T-cell (primary cell): ENCODE data around the gene MED16. TPM values are rescaled to one million over a fixed set of nuclear protein-coding genes. Genes with fewer than 3 reads are reported as not detected.

Experiments
- ATAC-seq, 4 experiments: fragments of 200-7000 bp in 3 of 4; fragments of 150-1000 bp in 1 of 4; cut with Tn5 transposase; replicated peaks in 1 of 4; 1 replicate in 3 of 4; 2 replicates in 1 of 4; pipeline ENCODE4 v1.10.0; 2021; ENCODE audit warnings: moderate library complexity in 3 of 4, mild to moderate bottlenecking in 2 of 4, moderate number of reproducible peaks in 1 of 4
- CTCF ChIA-PET, 2 donors: fragments of 300-600 bp; sonication (Branson Sonifier 250); formaldehyde crosslinking; loops; one replicate each; lab custom pipeline; 2022; ENCODE audit warnings: antibody characterized with exemption in 2 of 2; lab: Charles Lee
- POLR2A ChIA-PET, 2 donors: fragments of 300-600 bp; sonication (Branson Sonifier 250); formaldehyde crosslinking; loops; one replicate each; lab custom pipeline; 2022; ENCODE audit warnings: antibody characterized with exemption in 2 of 2; lab: Charles Lee
- DNase-seq, 35 experiments: peaks; one replicate each; pipeline versions ENCODE4 v3.0.0 to v3.0.0-alpha.2; 2013 to 2023
- H3K27ac ChIP-seq: one replicate; pipeline ENCODE4 v1.5.1; 2013; ENCODE audit warnings: low read length
- H3K27me3 ChIP-seq, 2 experiments: replicated peaks in 1 of 2; 1 replicate in 1 of 2; 2 replicates in 1 of 2; pipeline versions ENCODE4 v1.6.1 to v1.7.0; 2013; ENCODE audit warnings: low read length in 1 of 2, mixed read lengths in 1 of 2; ENCODE audit not compliant: control insufficient read depth in 2 of 2, insufficient read depth in 2 of 2; ENCODE audit errors: extremely low read depth in 1 of 2
- H3K36me3 ChIP-seq, 2 donors: 1 replicate in 1 of 2; 2 replicates in 1 of 2; pipeline versions ENCODE4 v1.6.1 to v1.7.0; 2013; ENCODE audit warnings: low read length in 1 of 2; ENCODE audit not compliant: control insufficient read depth in 2 of 2, insufficient read depth in 1 of 2; ENCODE audit errors: extremely low read depth in 1 of 2
- H3K4me1 ChIP-seq, 2 experiments: 1 replicate in 1 of 2; 2 replicates in 1 of 2; pipeline versions ENCODE4 v1.6.1 to v1.7.0; 2013; ENCODE audit warnings: low read length in 2 of 2, mixed read lengths in 1 of 2; ENCODE audit not compliant: insufficient read depth in 2 of 2, control insufficient read depth in 1 of 2; ENCODE audit errors: extremely low read depth in 1 of 2
- H3K4me3 ChIP-seq, 2 donors: 1 replicate in 1 of 2; 2 replicates in 1 of 2; pipeline versions ENCODE4 v1.5.1 to v1.7.0; 2013; ENCODE audit warnings: mild to moderate bottlenecking in 2 of 2, low read length in 1 of 2, moderate library complexity in 1 of 2; ENCODE audit not compliant: control insufficient read depth in 1 of 2; ENCODE audit errors: extremely low read depth in 1 of 2
- H3K9me3 ChIP-seq: 2 replicates; pipeline ENCODE4 v1.7.0; 2013
- H3K27ac Mint-ChIP-seq, 2 donors: one replicate each; pipeline ENCODE4 v1.8.0; 2020 to 2021; ENCODE audit warnings: mild to moderate bottlenecking in 2 of 2, mixed read lengths in 2 of 2
- H3K27me3 Mint-ChIP-seq, 2 donors: one replicate each; pipeline ENCODE4 v1.8.0; 2021 to 2022; ENCODE audit warnings: mixed read lengths in 2 of 2
- H3K36me3 Mint-ChIP-seq: one replicate; pipeline ENCODE4 v1.8.0; 2021; ENCODE audit warnings: mixed read lengths
- H3K4me1 Mint-ChIP-seq, 3 donors: one replicate each; pipeline ENCODE4 v1.8.0; 2020 to 2022; ENCODE audit warnings: mixed read lengths in 3 of 3, mild to moderate bottlenecking in 1 of 3
- H3K4me3 Mint-ChIP-seq, 3 donors: one replicate each; pipeline ENCODE4 v1.8.0; 2020 to 2022; ENCODE audit warnings: mild to moderate bottlenecking in 3 of 3, mixed read lengths in 3 of 3, moderate library complexity in 3 of 3
- H3K9me3 Mint-ChIP-seq, 3 donors: one replicate each; pipeline ENCODE4 v1.8.0; 2020 to 2022; ENCODE audit warnings: mixed read lengths in 3 of 3
- WGBS: methylation state at CpG from one replicate; pipeline ENCODE4 v1.1.5; 2013; ENCODE audit warnings: missing lambda C conversion rate; ENCODE audit not compliant: insufficient coverage; 5-methylcytosine and 5-hydroxymethylcytosine counted together
- total RNA-seq, 35 experiments: library from RNA in 6 of 35; stranded (reverse) in 6 of 35; fragments of 120-200 nt in 1 of 35; gene quantifications; one replicate each; pipeline versions ENCODE4 v1.2.1 to v1.2.4 and lab custom pipeline; 2013 to 2026

MED16 gene
- total RNA-seq, 5 donors from 2014 or later (not counting 1 experiment from before 2014, with no cell fraction given): 55.0 to 105 (median 92.4) TPM

DNA sequence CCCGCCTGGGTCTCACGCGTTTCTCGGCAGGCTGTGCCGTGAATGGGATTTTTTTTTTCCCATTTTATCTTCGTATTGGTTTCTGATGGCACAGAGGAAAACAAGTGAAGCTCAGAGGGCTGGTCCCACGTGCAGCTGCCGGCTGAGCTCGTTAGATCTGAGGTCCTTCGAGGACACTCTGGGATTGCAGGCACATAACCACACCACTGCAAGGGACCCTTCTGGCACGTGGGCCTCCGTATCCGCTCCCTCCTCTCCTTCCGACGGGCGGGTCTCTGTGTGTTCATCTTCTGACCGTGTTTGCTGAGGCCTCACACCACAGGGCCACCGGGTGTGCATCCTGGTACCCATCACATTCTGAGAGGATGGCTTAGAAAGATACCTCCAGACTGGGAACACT is 16.9 kb downstream of the MED16 start:
- Mint-ChIP-seq H3K36me3 (peaks cover 14% of the 10 kb centered on the region), H3K27ac (no peak overlapping the region), H3K9me3 (no peaks in the 10 kb centered on the region), H3K4me3 (no peak overlapping the region), H3K27me3 (no peaks in the 10 kb centered on the region), H3K4me1 (peaks cover 10 to 15% (median 12%) of the 10 kb centered on the region in 3 donors)
- no peak overlapping the region for H3K4me3 ChIP-seq
- H3K27me3 ChIP-seq: no peaks in the 10 kb centered on the region
- peaks cover 15 to 20% of the 10 kb centered on the region in 2 donors for H3K36me3 ChIP-seq
- ATAC-seq: no peak
- POLR2A ChIA-PET: no interaction called here
- no peaks in the 10 kb centered on the region for H3K9me3 ChIP-seq
- H3K4me1 ChIP-seq: peaks cover 2 to 30% of the 10 kb centered on the region in 2 experiments
- CTCF ChIA-PET: interaction anchor here in 1 of 2 donors (1.4 kb wide), 1 partner anchor 13 kb away, joined by 3 read pairs; no protein-coding TSS in a partner anchor
- H3K27ac ChIP-seq: no peak overlapping the region
- 90% methylated on average over 8 of the region's 18 CpGs for WGBS
- no peak for DNase-seq

DNA sequence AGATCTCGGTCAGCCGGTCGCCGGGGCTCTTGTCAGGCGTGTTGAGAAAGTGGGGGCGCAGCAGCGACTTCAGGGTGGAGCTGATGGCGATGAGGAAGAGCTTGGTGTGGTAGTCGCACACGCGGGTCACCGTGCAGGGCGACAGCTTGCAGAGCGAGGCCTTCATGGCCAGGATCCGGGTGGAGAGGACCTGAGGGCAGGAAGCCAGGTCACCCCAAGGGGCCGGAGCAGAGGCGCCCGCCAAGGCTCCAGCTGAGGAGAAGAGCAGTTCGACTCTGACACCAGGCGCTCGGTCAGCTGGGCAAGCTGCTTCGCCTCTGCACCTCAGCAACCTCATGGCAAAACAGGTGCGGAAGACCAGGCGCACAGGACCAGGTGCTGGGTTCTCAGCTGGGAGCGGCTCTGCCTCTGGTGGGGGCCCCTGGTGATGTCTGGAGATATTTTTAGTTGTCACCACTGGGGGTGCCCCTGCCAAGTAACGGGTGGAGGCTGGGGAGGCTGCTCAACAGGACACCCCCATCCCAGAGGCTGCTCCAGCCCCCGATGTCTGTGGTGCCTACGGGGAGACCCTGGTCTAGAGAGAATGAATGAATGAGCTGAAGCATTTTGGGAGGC is 17.6 kb downstream of the MED16 start:
- DNase-seq (no peak), ATAC-seq (no peak)
- Mint-ChIP-seq H3K4me1 (peaks cover 10 to 15% (median 12%) of the 10 kb centered on the region in 3 donors), H3K27ac (peak overlapping the region in 1 of 2 donors; percentile 28), H3K36me3 (peaks cover 15% of the 10 kb centered on the region), H3K4me3 (no peak overlapping the region), H3K27me3 (no peaks in the 10 kb centered on the region), H3K9me3 (no peaks in the 10 kb centered on the region)
- H3K27me3 ChIP-seq: no peaks in the 10 kb centered on the region
- H3K9me3 ChIP-seq: no peaks in the 10 kb centered on the region
- ChIA-PET POLR2A (interaction anchor here in 1 of 2 donors (0.6 kb wide), 1 partner anchor 77 kb away, joined by 5 read pairs; no protein-coding TSS in a partner anchor), CTCF (interaction anchor here in 1 of 2 donors (0.6 to 1.4 kb wide), 2 partner anchors 12 to 51 kb away, joined by 3 to 4 read pairs; no protein-coding TSS in a partner anchor)
- peaks cover 15 to 18% of the 10 kb centered on the region in 2 donors for H3K36me3 ChIP-seq
- H3K27ac ChIP-seq: no peak overlapping the region
- peaks cover 2 to 30% of the 10 kb centered on the region in 2 experiments for H3K4me1 ChIP-seq
- H3K4me3 ChIP-seq: no peak overlapping the region
- 100% methylated on average over 21 of the region's 28 CpGs for WGBS

DNA sequence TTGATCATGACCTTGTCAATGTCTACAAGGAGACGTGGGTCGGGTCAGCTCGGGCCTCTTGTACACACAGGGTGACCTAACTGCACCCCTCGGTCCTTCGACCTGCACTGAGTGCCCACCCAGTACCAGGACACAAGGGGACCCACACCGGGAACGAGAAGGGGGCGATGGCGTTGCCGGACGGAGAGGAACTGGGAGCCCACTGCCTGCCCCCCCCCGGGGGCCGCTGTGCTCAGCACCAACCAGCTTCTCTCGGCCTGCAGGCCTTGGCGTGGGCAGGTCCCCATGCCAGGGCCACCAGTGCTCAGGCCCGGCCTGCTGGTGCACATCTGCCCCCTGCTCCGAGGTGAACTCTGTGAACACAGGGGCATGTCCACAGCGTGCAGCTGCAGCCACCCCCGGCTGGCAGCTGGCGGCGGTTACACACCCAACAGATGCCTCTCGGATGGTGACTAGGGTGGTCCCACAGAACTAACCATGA is 19.4 kb downstream of the MED16 start:
- ATAC-seq (no peak), DNase-seq (no peak)
- Mint-ChIP-seq H3K9me3 (no peaks in the 10 kb centered on the region), H3K36me3 (peaks cover 12% of the 10 kb centered on the region), H3K27ac (no peak overlapping the region), H3K4me3 (no peak overlapping the region), H3K27me3 (no peaks in the 10 kb centered on the region), H3K4me1 (peaks cover 10 to 15% (median 14%) of the 10 kb centered on the region in 3 donors)
- H3K27ac ChIP-seq: no peak overlapping the region
- 98% methylated on average over 22 of the region's 22 CpGs for whole genome bisulfite sequencing
- ChIA-PET POLR2A (interaction anchor here in 1 of 2 donors (0.6 kb wide), 1 partner anchor 37 kb away, joined by 4 read pairs; no protein-coding TSS in a partner anchor), CTCF (interaction anchor here in 1 of 2 donors (1.5 kb wide), 1 partner anchor 20 kb away, joined by 5 read pairs; the partner anchor contains the start of genes MED16 and RNU6-9)
- H3K27me3 ChIP-seq: no peaks in the 10 kb centered on the region
- H3K36me3 ChIP-seq: peaks cover 12 to 21% of the 10 kb centered on the region in 2 donors
- no peaks in the 10 kb centered on the region for H3K9me3 ChIP-seq
- H3K4me1 ChIP-seq: peaks cover 2 to 30% of the 10 kb centered on the region in 2 experiments
- H3K4me3 ChIP-seq: no peak overlapping the region

DNA sequence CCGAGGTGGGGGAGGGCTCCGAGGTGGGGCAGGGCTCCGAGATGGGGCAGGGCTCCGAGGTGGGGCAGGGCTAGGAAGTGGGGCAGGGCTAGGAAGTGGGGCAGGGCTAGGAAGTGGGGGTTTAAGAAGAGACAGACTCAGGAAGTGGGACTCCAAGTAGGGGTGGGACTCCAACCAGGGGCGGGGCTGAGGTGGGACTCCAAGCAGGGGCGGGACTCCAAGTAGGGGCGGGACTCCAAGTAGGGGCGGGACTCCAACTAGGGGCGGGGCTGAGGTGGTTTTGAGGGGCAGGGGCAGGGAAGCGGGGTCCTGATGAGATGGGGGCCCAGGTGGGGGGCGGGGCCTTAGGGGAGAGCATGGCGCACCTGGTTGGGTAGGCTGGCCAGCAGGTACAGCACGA is 19.9 kb downstream of the MED16 start:
- DNase-seq (peak; percentile 59 to 92 (median 80)), ATAC-seq (peak; percentile 74 to 86 (median 82))
- Histone ChIP-seq H3K9me3 (no peaks in the 10 kb centered on the region), H3K27ac (no peak overlapping the region), H3K27me3 (no peaks in the 10 kb centered on the region), H3K36me3 (peaks cover 12 to 22% of the 10 kb centered on the region in 2 donors), H3K4me3 (no peak overlapping the region), H3K4me1 (peaks cover 2 to 30% of the 10 kb centered on the region in 2 experiments)
- Mint-ChIP-seq H3K36me3 (peaks cover 12% of the 10 kb centered on the region), H3K27ac (peak overlapping the region in 1 of 2 donors; percentile 65), H3K4me1 (peaks cover 10 to 15% (median 14%) of the 10 kb centered on the region in 3 donors), H3K27me3 (no peaks in the 10 kb centered on the region), H3K9me3 (no peaks in the 10 kb centered on the region), H3K4me3 (peak overlapping the region in 1 of 3 donors; percentile 79)
- 37% methylated on average over 6 of the region's 13 CpGs for WGBS
- CTCF ChIA-PET: interaction anchor here in 1 of 2 donors (1.0 to 1.5 kb wide), 2 partner anchors 9 to 20 kb away, joined by 5 to 8 read pairs; partner anchors contain the start of genes MED16 and RNU6-9
- POLR2A ChIA-PET: no interaction called here

- H3K4me1 ChIP-seq: peaks cover 2 to 33% of the 10 kb centered on the region in 2 experiments
- Mint-ChIP-seq H3K4me3 (peak overlapping the region; percentile 71 to 79 (median 79)), H3K27ac (peak overlapping the region; percentile 89 to 92), H3K4me1 (peaks cover 10 to 17% (median 16%) of the 10 kb centered on the region in 3 donors), H3K27me3 (no peaks in the 10 kb centered on the region), H3K9me3 (no peaks in the 10 kb centered on the region), H3K36me3 (peaks cover 14% of the 10 kb centered on the region)
- H3K27me3 ChIP-seq: no peaks in the 10 kb centered on the region
- H3K4me3 ChIP-seq: peak overlapping the region in 1 of 2 donors; percentile 31
- peak overlapping the region; percentile 65 for H3K27ac ChIP-seq
- DNase-seq (peak; percentile 70 to 92 (median 84)), ATAC-seq (peak; percentile 79 to 83 (median 81))
- ChIA-PET CTCF (interaction anchor here in 1 of 2 donors (1.0 to 1.5 kb wide), 2 partner anchors 9 to 21 kb away, joined by 5 to 8 read pairs; partner anchors contain the start of genes MED16 and RNU6-9), POLR2A (interaction anchor here in 1 of 2 donors (0.7 kb wide), 1 partner anchor 38 kb away, joined by 5 read pairs; no protein-coding TSS in a partner anchor)
- 43% methylated on average over 15 of the region's 27 CpGs for WGBS
- peaks cover 12 to 27% of the 10 kb centered on the region in 2 donors for H3K36me3 ChIP-seq
- H3K9me3 ChIP-seq: no peaks in the 10 kb centered on the region
These were observed 20.6 kb downstream of the MED16 start for GRCh38 chr19:872266-872951.
